ENCODE data around the gene KHSRP. TPM values are rescaled to one million over a fixed set of nuclear protein-coding genes. Genes with fewer than 3 reads are reported as not detected.
A peak's percentile ranks its signal among the peaks of the same experiment; 100 is the strongest.

The KHSRP gene
- total and polyA plus RNA-seq, 2 of the 13 experiments (the other 11 are each of a cell fraction or from before 2014, with no cell fraction given), result 72.1 to 129 TPM

DNA sequence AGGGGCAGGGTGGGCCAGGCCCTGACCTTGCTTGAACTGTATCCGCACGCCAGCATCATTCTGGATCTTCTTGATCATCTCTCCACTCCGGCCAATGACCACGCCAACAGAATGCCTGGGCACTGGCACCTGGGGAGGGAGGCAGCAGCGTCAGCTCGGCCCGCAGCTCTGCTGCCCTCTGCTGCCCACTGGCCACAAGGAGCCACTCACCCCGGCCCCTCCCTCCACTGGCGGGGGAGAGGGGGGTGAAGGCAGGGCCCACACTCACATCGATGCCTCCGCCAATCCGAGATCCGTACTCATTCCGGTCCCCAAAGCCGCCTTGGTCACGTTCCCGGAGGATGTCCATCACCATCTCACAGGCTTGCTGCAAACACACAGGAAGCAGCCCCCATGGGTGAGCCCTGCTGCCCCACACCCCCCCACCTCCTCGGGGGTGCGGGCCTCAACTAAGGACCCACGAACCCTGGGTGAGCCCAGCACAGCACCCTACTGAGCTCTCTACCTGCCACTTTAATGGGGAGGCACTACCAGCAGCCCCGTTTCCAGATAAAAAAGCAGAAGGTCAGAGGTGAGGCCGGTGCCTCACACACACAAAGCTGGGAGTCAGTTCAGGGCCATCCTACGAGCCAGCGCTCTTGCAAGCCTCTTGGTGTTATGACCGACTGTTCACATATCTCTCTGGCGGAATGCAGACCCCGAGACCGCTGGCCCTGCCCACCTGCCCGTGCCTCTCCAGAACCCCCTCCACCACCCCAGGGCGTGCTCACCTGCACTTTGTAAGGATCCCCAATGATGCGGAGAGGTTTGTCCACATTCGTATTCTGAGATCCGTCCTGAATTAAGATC, 6.7 kb downstream of the KHSRP start:
- Histone ChIP-seq H2AFZ (ENCODE audit: low read length) (no peak overlapping the region), H3K27me3 (ENCODE audit: control insufficient read depth in 1 of 2, insufficient read depth in 2 of 2, low read length in 2 of 2) (no peaks in the 10 kb centered on the region), H3K9me3 (ENCODE audit: low read length) (no peaks in the 10 kb centered on the region), H3K4me3 (replicated peaks in 1 of 3; ENCODE audit: insufficient read depth in 1 of 3, low read depth in 2 of 3, low read length in 3 of 3) (no peak overlapping the region), H3K4me2 (ENCODE audit: low read depth, low read length) (no peak overlapping the region), H3K27ac (ENCODE audit: extremely low read length, insufficient read depth, low read length) (no peak overlapping the region), H4K20me1 (ENCODE audit: insufficient read depth, low read length) (peaks cover 39% of the 10 kb centered on the region), H3K79me2 (ENCODE audit: insufficient read depth, low read length) (peaks cover 40% of the 10 kb centered on the region), H3K36me3 (replicated peaks in 1 of 2; ENCODE audit: control insufficient read depth in 1 of 2, insufficient read depth in 2 of 2, low read length in 2 of 2) (peaks cover 47 to 88% of the 10 kb centered on the region in 2 experiments), H3K9ac (ENCODE audit: insufficient read depth, low read depth, low read length) (no peak overlapping the region), H3K4me1 (ENCODE audit: insufficient read depth, low read length) (peaks cover 13% of the 10 kb centered on the region)
- CTCF ChIA-PET (ENCODE audit: low intra/inter-chr PET ratio, low total read pairs), result no interaction called here
- in situ Hi-C loops (cut with HindIII; ENCODE audit: extremely low pct_ligation_motif_present, low pct_unique_long_range_greater_than_20kb), result no loop called here
- FAIRE-seq (no peak), DNase-seq (ENCODE audit: low spot score) (no peak), ATAC-seq (peak; percentile 33)
- intact Hi-C loops (cut with micrococcal nuclease; ENCODE audit: unreplicated experiment), result no loop called here
- POLR2A ChIA-PET, result no interaction called here
- BruUV-seq (replicated peaks), result no TSS peak
- WGBS (ENCODE audit: low lambda C conversion rate), result 97% methylated on average over 25 of the region's 33 CpGs
- TF ChIP-seq MTA3 (CRISPR knock-in tag; IDR thresholded peaks at IDR 0.05) (no peak), HDAC6 (IDR thresholded peaks at IDR 0.05; ENCODE audit: low read depth, low read length) (no peak), ZFY (CRISPR knock-in tag; IDR thresholded peaks at IDR 0.05) (no peak), HNRNPL (IDR thresholded peaks at IDR 0.05; ENCODE audit: low read depth, low read length) (peak; percentile 78; the same call in 1 of the 2 replicates), ZNF687 (CRISPR knock-in tag; IDR thresholded peaks at IDR 0.05) (peak; percentile 33), ZBTB33 (CRISPR knock-in tag; IDR thresholded peaks at IDR 0.05) (peak; percentile 99), NFYB (CRISPR knock-in tag; IDR thresholded peaks at IDR 0.05) (no peak), POGZ (CRISPR knock-in tag; IDR thresholded peaks at IDR 0.05) (no peak), CC2D1A (CRISPR knock-in tag; IDR thresholded peaks at IDR 0.05) (no peak), MXI1 (IDR thresholded peaks at IDR 0.05; ENCODE audit: borderline replicate concordance, low read depth, low read length) (no peak), STAG1 (CRISPR knock-in tag; IDR thresholded peaks at IDR 0.05) (0 out of 2 replicates have a peak, but pooled peaks have one; percentile 9), CHCHD3 (CRISPR knock-in tag; IDR thresholded peaks at IDR 0.05) (no peak), ZBTB38 (CRISPR knock-in tag; IDR thresholded peaks at IDR 0.05) (0 out of 2 replicates have a peak, but pooled peaks have one; percentile 29), AGO2 (optimal IDR thresholded peaks at IDR 0.05; ENCODE audit: low read depth, low read length) (peak; percentile 77), MAZ (IDR thresholded peaks at IDR 0.05; ENCODE audit: borderline replicate concordance, low read depth, low read length) (peak; percentile 62; the same call in 1 of the 2 replicates), MAZ (CRISPR knock-in tag; IDR thresholded peaks at IDR 0.05; ENCODE audit: low read depth) (no peak), SRSF1 (optimal IDR thresholded peaks at IDR 0.05; ENCODE audit: low read depth, low read length) (peak; percentile 2)
- TF ChIP-seq, protein P1, sequence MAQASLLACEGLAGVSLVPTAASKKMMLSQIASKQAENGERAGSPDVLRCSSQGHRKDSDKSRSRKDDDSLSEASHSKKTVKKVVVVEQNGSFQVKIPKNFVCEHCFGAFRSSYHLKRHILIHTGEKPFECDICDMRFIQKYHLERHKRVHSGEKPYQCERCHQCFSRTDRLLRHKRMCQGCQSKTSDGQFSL (CRISPR knock-in tag; IDR thresholded peaks at IDR 0.05), result peak; percentile 58; the same call in 1 of the 2 replicates
